Stimulated activated CD8-positive, alpha-beta memory T cell treated with anti-CD3 and anti-CD28 coated beads, Interleukin-12 subunit alpha, Interleukin-12 subunit beta, amount 100 ng/mL, for 24 hours (primary cell): Measurements from ENCODE around the gene PANK2.
"Not testable (repeated sequence)": the region's sequence is repeated elsewhere in the genome, so short reads cannot be mapped to it uniquely, and the experiment has no call there.

Experiments
- DNase-seq: peaks from one replicate; pipeline ENCODE4 v3.0.0-alpha.2; 2020; ENCODE audit errors: extremely low read depth

The PANK2 gene

DNA sequence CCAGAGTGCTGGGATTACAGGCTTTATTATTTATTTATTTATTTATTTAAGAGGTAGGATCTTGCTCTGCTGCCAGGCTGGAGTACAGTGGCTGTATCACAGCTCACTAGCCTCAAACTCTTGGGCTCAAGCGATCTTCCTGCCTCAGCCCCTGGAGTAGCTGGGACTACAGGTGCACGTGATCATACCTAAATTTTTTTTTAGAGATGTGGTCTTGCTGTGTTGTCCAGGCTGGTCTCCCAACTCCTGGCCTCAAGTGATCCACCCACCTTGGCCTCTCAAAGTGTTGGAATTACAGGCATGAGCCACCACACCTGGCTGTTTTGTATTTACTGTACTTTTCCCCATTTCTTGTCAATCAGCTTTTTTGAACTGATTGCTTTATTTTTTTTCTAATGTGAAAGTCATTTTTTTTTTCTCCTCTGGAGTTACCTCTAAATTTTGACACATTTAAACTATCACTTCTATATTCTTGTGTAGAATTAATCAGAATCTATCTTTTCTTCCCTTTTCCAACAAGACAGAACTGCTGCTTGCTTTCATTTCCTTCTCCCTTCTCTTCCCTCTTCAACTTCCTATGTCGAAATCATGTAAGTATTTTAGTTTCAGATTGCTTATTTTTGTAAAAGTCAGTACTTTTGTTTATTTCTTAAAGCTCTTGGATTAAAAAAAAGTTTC is 12.0 kb downstream of the PANK2 start:
- no peak for DNase-seq

DNA sequence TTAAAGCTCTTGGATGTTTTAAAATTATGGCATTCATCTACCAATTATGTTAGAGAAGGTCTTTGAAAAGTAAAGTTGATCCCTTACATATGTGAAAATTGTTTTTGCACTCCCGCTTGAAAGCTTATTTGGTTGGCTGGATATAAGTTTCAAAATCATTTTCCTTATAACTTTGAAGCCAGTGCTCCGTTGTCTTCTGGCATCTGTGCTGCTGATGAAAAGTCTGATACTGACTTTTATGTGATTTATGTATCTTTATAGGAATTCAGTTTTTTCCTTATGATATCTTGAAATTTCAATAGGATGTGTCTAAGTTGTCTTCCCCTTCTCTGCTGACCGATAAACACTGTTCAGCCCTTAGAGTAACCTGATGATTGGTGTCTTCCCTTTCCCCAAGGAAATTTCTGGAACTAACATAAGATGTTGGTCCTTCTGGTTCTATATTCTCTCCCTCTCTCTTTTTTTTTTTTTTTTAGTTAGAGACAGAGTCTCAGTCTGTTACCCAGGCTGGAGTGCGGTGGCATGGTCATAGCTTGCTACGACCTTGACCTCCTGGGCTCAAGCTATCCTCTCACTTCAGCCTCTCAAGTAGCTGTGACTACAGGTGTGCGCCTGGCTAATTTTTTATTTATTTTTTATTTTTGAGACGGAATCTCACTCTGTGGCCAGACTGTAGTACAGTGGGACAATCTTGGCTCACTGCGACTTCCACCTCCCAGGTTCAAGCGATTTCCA is 12.7 kb downstream of the PANK2 start:
- DNase-seq: no peak

DNA sequence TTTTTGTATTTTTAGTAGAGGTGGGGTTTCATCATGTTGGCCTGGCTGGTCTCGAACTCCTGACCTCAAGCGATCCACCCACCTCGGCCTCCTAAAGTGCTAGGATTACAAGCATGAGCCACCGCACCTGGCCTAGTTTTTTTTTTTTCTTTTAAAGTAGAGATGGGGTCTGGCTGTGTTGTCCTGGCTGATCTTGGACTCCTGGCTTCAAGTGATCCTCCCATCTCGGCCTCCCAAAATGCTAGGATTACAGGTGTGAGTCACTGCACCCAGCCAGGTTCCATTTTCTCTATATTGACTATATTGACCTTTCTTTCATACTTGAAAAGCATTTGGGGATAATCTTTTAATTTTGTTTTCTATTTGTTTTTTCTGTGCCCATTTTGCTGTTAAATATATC is 13.3 kb downstream of the PANK2 start:
- no peak for DNase-seq

DNA sequence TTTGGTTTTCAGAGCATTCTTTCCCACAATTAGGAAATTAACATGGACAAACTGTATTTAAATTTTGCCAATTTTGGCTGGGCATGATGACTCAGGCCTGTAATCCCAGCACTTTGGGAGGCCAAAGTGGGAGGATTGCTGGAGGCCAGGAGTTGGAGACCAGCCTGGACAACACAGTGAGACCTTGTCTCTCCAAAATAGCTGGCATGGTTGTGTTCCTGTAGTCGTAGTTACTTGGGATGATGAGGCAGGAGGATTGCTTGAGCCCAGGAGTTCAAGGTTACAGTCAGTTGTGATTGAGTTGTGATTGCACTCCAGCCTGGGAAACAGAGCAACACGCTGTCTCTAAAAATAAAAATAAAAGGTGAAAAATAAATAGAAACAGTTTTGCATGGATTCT is 15.0 kb downstream of the PANK2 start:
- no peak for DNase-seq

DNA sequence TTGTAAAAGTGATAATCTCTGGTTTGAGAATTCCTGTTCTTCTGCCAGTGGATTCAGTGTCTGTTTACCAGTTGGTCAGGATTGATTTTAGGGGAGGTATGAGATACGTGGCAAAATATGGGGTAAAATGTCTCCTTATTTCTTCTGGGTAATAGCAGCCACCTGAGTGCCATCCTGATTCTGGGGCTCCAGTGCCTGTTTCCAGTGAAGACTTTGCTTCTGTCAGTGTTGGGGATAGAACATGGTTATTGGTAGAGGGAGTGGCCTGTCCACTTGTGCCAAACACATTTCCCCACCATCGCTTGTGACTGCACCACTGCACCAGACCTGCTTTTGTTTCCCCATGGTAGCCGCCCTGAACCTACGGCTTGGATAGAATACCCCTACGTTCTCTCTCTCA is 15.7 kb downstream of the PANK2 start:
- DNase-seq: no peak

DNA sequence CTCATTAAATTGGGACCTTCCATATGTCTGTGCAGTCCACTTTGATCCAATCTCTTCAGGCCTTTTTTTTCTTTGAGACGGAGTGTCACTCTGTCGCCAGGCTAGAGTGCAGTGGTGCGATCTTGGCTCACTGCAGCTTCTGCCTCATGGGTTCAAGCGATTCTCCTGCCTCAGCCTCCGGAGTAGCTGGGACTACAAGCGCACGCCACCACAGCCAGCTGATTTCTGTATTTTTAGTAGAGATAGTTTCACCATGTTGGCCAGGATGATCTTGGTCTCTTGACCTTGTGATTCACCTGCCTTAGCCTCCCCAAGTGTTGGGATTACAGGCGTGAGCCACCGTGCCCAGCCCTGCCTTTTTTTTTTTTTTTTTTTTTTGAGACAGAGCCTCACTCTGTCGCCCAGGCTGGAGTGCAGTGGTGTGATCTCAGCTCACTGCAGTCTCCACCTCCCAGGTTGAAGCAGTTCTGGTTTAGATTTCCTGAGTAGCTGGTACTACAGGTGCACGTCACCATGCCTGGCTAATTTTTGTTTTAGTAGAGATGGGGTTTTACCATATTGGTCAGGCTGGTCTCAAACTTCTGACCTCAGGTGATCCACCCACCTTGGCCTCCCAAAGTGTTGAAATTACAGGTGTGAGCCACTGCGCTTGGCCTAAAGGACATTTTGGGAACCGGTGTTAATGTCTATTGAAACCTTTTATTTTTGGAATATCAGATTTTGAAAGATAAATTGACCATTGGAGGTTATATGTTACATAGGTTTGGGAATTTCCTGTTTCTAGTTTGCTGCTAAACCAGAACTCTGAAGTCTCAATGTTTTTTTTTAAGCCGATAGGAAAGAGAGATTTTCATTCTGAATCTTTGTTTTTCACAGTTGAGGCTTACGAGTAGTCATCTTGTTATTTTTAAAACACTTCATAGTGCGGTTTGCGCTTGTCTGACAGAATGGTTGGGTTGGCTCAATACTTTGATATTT is 17.8 kb downstream of the PANK2 start:
- DNase-seq: not testable (repeated sequence)

DNA sequence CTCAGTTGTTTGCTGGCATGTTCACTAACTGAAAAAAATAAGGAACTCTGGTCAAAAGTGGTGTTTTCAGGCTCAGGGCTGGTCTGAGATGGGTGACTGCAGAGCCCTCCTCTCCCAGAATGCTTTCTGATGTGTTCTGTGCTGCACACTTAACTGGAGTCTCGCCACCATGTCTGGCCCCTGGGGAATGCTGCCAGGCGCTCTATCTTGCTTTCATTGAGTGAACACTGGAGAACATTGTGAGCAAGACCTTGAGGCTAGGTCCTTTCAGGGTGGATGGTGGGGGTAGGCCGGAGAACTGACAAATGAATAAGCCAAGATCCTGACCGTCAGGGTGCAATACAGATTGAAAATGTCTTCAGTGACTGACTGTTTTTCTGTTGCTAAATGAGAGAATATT is 19.5 kb downstream of the PANK2 start:
- no peak for DNase-seq

DNA sequence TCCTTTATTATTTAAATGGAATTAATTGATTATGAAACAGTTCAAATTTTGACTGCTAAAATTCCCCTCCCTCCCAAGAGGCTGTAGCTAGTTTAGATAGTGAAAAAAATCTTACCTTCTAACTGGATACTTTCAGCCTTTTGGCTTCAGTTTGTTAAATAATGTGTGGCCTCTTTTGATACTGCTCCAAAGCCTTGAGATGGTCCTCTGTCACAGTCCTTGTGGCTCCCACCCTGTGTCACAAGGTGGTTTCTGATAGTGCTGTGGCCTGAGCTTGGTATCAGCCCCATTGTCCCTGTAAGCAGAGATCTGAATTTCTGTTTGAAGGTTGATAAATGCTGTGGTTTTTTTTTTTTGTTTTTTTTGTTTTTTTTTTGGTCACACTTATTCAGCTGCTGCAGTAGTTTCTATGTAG is 20.8 kb downstream of the PANK2 start:
- no peak for DNase-seq

DNA sequence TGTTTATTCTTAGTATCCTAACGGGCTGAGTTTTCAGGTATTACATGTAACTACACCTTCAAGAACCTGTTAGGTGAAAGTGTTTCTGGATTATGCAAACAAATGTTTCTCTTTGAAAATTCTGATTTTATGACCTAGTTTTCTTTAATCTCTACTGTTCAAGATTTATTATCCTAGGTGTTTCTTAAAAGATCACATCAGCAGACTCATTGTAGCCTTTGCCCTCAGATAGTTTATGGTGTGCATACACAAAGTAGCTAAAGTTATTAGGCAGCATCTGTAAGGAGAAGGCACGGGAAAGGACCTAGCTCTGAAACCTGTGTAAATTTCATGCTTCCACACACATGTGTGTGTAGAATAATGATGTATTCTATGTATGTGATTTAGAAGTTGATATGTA is 21.7 kb downstream of the PANK2 start:
- no peak for DNase-seq

DNA sequence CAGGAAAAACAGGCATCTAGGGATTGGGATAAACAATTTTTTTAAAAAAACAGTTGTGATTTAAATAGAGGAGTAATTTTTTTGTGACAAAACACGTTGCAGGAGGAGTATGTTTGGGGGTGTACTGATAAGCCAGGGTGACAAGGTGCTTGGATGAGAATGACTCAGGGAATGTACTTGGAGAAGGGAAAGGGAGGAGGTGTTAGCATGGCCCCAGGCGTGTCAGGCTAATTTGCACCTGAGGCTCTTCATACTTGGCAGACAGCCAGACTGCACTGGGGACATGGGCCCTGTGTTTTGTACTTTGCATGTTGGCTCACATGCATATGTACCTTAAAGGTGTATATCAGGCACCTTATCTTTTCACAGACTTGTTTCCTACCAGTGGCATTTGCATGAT is 22.8 kb downstream of the PANK2 start:
- no peak for DNase-seq

DNA sequence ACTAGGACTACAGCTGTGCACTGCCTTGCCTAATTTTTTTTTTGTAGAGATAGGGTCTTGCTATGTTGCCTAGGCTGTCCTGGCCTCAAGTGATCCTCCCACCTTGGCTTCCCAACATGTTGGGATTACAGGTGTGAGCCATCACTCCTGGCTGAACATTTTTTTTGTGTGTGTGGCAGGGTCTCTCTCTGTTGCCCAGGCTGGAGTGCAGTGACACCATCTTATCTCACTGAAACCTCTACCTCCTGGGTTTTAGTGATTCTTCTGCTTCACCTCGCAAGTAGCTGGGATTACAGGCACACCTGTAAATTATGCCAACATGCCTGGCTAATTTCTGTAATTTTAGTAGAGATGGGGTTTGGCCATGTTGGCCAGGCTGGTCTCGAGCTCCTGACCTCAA is 25.3 kb downstream of the PANK2 start:
- no peak for DNase-seq

DNA sequence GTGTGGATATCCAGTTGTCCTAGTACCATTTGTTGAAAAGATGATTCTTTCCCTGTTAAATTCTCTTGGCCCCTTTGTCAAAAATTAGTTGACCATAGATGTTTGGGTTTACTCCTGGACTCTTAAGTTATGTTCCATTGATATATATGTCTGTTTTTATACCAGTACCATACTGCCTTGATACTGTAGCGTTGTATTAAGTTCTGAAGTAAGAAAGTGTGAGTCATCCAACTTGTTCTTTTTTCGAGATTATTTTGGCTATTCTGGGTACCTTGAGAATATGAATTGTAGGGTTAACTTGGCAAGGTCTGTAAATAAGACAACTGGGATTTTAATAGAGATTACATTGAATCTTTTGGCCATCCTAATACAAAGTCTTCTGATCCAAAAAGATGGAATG is 26.5 kb downstream of the PANK2 start:
- DNase-seq: no peak

DNA sequence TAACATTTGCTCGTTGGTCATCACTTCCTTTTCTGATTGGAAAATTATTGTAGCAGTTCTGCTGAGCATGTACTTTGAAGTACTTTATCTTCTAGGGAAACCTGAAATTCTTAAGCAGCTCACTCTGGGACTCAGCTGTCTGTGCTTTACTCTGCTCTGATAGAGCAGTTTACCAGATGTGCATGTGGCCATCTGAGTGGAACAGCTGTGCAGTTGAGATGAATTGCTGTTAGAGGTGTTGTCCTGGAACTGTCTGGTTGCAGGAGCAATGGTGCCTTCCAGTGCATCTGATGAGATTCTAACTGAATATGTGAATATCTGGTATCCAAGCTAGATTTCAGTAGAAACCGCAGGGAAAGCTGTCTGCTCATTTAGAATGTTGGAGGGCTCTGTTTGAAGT is 27.2 kb downstream of the PANK2 start:
- no peak for DNase-seq

DNA sequence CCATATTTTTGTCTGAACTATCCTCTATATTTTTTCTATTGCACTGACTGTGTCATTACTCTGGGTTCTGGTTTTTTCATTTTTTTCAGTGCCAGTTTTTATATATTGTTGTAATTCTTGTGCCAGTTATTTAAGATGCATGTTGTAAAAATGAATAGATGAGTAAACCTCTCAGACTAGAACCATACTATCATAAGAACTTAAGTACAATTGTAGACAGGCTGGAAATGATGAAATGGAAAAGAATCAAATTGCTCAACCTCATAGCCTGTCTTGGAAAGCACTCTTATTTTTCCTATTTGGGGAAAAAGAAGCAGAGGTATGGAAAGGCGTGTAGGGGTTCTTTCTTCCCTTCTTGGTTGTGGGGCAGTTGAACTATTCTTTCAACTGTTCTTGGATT is 30.2 kb downstream of the PANK2 start:
- no peak for DNase-seq

DNA sequence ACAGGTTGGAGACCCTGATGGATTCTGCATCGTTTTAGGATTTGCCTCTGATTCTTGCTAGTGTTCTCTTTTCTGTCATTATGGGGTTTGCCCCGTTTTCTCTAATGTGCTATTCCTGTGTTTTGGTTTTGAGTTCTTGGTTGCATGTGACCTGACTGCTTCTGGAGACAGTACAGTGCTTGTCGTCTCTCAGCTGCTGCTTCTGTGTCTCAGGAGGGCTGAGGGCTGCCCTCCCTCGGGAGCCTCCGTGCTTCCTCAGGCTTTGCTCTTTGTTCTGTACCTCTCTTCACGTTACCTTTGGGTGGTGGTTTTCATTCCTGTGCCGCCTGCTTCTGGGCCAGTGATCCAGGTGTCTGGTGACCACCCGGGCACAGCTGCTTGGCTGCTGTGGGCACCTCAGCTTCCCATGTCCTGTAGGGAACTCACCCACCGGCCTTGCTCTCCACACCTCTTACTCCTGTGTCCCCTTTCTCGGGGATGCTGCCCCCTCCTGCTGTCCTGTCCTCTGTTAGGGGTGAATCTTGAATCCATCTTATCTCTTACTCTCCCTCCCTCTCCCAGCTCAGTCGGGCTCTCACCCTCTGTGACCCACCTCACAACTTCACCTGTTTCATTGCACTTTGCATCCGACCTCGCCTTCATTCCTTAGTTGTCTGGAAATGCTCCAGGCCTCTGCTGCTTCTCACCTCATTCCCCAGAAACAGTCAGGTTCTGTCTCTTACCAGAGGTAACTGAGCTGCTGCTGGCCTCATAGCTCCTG is 33.2 kb downstream of the PANK2 start:
- DNase-seq: no peak

DNA sequence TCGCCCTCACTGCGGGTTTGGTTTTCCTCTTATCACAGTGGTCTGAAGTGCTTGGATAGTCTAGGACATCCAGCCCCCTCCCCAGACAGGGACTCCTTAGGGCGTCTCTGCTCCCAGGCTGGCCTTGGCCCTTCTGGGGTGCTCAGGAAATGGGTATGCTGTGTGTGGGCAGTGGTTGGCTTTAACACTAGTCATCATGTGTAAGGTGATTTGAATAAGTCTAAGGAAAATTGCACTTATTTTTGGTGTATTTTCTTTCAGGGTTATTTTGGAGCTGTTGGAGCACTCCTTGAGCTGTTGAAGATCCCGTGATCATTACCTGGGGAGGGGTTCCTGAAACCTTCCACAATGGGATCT is 33.8 kb downstream of the PANK2 start:
- DNase-seq: no peak

DNA sequence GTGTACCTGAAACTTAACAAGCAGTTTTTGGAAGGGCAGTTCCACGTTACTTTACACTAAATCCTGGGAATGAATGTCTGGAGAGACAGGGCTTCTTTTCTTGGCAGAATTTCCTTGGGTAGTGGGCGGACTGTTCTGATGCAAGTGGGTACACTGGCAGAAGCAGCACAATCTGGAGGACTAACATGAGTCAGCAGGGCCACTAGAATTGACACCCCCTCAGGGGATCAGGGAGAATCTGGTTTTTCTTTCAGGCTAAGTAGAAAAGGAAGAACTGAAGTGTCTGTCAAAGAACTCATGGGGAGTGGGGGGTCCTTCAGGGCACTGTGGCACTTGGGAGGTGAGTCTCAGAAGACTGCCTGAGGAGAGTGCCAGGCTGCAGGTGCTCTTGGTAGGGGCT is 34.6 kb downstream of the PANK2 start:
- DNase-seq: no peak

DNA sequence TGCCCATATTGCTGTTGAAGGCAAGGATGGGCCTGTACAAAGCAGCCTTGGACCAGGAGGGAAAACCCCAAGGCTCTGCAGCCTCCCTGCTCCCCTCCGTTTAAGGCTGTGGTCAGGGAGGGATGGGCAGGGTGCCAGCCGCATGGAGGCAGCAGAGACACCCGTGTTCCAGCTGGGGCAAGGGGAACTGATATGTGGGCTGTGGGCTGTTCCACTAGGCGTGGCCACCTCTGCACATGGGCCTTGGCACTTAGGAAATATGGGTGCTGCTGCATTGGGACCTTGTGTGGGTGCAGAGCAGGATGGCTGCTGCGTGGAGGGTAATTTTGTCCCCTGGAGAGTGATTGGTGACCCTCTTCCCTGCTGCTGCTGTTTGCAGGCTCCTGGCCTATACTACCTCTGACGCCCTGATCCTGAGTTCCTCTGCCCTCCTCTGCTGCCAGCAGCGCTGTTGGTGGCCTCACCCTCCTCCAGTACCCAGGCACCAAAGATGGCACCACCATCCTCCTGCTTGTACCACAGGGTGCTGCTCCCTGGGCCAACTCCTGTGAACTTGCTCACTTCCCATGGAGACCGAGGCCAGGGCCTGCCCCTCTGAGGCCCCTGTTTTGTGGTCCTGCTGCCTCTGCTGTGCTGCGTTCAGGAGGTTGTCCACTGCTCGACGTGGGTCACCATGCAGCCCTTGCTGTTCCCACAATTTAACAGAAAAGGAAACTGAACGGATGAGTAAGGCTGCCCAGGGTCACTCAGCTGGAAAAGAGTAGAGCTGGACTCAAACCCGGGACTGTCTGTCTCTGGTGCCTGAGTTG is 35.3 kb downstream of the PANK2 start:
- DNase-seq: no peak

DNA sequence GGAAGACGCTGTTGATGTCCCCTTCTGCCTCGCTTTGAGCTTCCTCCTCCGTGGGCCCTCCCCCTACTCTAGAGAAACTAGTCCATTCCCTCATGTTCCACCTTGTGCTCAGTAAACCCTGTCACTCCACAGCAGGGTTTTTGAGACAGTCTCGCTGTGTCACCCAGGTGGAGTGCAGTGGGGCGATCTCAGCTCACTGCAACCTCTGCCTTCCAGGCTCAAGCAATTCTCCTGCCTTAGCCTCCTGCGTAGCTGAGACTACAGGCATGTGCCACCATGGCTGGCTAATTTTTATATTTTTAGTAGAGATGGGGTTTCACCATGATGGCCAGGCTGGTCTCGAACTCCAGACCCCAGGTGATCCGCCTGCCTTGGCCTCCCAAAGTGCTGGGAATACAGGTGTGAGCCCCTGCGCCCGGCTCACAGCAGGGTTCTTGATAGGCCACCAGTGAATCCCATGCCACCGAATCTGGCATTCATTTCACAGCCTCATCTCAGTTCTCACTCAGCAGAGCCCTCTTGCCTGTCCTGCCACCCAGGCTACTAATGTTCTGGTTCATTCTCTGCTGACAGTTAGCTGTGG is 36.0 kb downstream of the PANK2 start:
- DNase-seq: no peak

DNA sequence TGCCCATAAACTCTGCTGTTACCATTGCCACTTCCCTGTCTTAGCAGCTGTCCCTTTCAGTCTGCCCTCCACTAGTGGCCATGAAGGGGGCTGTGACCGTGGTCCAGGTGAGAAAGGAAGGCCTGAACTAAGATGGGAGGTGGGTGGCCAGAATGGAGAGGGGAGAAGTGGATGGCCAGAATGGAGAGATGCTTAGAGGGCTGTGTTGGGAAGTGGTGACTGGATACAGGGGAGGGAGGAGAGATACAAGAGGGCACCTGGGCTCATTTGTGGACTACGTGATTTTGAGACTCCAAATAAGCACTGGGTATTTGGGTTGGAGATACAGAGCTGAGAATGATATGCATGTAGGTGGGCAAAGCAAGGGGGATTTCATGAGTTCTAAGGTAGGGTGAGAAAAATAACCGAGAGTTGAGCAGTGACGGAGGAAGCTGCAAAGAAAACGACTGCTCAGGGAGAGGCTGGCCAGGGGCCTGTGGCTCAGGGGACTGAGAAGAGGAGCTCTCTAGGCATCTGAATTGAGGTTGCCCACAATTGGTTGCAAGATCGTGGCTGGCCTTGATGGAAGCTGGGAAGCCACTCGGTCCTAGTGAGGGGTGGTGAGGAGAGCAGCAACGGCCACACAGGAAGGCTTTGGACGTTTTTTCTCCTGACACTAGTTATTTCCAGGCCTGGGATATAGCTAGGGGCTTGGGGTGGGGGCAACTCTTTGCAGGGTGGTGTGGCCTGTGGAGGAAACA is 36.9 kb downstream of the PANK2 start:
- DNase-seq: no peak
